Stimulated activated CD8-positive, alpha-beta memory T cell treated with anti-CD3 and anti-CD28 coated beads, Interleukin-4, amount 100 ng/mL, for 1 hour (primary cell): ENCODE results near the gene AADAT.
A peak's percentile ranks its signal among the peaks of the same experiment; 100 is the strongest.
"Not testable (repeated sequence)": the region's sequence is repeated elsewhere in the genome, so short reads cannot be mapped to it uniquely, and the experiment has no call there.

Experiments
- DNase-seq, 2 donors: peaks; one replicate each; pipeline ENCODE4 v3.0.0-alpha.2; 2020; ENCODE audit warnings: low read depth in 2 of 2, low spot score in 1 of 2

The AADAT gene

GRCh38 chr4:170090352-170091052 is 746 bp upstream of the AADAT start:
- no peak for DNase-seq

- DNase-seq: no peak
Measured at GRCh38 chr4:170089274-170089667, 485 bp downstream of the AADAT start.

DNA sequence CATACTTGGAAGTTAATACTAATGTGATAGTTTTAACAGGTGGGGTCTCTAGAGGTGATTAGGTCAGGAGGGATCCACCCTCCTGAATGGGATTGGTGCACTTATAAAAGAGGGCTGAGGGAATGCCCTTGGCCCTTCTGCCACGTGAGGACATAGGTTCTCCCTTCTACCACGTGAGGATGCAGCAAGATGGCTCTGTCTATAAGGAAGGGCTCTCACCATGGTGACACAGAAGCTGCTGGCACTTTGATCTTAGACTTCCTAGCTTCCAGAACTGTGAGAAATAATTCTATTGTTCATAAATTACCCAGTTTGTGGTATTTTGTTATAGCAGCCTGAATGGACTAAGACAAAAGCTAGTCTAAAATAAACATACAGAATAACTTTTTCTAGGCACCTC is 1.0 kb downstream of the AADAT start:
- DNase-seq: no peak

GRCh38 chr4:170087163-170087700 is 2.5 kb downstream of the AADAT start:
- no peak for DNase-seq

DNA sequence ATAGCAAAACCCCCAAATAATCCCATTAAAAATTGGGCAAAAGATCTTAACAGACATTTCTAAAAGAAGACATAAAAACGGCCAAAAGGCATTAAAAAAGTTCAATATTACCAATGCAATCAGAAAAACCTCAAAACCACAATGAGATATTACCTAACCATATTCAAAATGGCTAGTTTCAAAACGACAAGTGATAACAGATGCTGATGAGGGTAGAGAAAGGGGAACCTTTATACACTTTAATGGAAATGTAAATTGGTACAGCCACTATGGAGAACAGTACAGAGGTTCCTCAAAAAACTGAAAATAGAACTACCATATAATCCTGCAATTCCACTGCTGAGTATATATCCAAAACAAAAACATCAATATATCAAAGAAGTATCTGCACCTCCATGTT is 6.2 kb downstream of the AADAT start:
- no peak for DNase-seq

DNA sequence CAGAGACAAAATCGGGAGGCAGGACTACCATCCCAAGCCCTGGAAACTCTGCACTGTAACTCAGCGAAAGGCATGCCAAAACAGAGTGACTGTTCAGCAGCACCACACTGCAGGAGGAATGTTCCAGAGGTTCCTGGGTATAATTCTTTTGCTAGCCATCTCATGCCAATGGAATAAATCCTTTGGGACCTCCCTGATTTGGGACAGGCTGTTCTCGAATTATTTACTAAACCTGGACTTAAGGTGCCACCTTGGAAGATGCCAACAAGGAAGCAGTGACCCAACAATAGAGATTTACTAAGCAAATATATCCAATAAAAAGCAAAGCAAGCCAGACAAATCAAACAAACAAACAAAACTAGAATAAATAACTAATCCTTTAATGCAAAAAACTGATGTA is 9.3 kb downstream of the AADAT start:
- no peak for DNase-seq

DNA sequence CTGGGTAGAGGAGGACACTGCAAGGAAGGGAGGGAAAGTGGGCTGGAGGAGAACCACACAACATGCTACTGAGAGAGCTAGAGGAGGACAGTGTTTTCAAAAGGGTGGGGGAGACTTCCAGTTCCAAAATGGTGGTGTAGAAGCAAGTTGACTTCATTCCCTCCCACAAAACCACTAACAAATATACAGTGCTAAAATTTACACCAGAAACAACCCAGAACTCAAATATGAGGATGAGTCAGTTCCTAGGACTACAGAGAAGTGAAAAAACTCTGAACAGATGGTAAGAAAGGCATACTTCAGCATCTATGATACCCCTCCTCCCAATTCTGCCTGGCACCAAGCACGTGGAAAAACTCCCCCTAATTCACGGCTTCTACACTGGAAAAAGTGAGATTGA is 9.8 kb downstream of the AADAT start:
- no peak for DNase-seq

DNA sequence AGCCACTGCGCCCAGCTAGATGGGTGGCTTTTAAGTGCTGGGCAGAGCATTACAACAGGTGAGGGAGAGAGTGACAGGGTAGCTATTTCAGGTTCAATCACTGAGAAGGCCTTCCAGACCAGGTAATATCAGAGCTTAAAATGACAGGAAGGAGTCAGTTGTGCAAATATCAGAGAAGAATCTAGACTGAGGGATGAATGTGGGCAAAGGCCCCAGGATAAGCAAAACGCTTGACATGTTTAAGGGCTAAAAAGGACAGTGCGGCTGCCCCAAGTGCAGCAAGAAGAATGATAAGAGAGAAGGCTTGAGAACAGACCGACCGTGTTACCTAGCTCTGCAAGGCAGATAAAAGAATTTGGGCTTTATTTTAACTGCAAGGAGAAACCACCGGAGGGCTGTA is 18.6 kb downstream of the AADAT start:
- DNase-seq: no peak

GRCh38 chr4:170068438-170069128 is 21.2 kb downstream of the AADAT start:
- no peak for DNase-seq

- no peak for DNase-seq
Measured at GRCh38 chr4:170059421-170059820, 30.3 kb downstream of the AADAT start.

- DNase-seq: no peak
Measured at GRCh38 chr4:170058826-170059225, 30.9 kb downstream of the AADAT start.

- DNase-seq: no peak
Measured at GRCh38 chr4:170057866-170058265, 31.9 kb downstream of the AADAT start.

DNA sequence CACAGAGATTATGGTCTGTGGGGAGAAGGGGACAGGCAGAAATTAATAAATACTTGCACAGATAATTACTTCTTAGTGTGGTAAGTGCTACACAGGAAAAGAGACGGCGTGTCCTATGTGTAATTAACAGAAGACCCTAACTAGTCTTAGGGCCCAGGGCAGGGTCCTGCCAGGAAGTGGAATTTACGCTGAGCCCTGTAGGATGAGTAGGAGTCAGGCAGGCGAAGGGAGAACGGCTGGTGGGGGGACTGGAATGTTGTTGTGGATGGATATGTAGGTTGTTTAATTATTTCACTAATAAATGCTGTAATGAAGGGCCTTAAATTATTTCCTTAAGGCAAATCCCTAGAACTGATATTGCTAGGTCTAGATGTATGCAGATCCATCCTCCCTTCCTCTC is 36.8 kb downstream of the AADAT start:
- no peak for DNase-seq

GRCh38 chr4:170051402-170051801 is 38.4 kb downstream of the AADAT start:
- DNase-seq: no peak

- DNase-seq: no peak
Measured at GRCh38 chr4:170049766-170050165, 40.0 kb downstream of the AADAT start.

DNA sequence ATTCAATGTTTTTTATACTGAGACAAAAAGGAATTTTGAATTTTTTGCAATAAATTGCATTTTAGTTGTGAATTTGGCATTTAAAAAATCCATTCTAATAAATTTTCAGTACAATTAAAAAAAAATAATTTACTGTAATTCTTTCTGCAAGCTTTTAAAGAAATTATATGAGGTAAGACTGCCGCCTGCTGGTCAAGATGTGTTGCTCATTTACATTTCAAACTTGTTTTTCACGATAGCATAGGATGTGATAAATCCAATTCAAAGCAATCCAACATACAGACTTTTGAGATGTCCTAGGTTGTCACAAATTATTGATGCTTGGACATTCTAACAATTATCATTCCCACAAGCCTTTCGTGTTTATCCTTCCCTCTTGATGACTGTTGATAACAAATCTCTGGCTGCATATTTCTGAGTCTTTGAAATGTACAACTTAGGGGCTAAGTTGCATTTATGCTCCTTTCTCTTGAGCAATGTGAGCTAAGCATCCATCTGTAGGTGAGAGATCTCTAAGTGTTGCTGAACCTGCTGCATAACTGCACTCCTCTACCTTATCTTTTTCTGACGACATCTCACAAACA is 41.9 kb downstream of the AADAT start:
- peak; percentile 11 to 17 for DNase-seq

DNA sequence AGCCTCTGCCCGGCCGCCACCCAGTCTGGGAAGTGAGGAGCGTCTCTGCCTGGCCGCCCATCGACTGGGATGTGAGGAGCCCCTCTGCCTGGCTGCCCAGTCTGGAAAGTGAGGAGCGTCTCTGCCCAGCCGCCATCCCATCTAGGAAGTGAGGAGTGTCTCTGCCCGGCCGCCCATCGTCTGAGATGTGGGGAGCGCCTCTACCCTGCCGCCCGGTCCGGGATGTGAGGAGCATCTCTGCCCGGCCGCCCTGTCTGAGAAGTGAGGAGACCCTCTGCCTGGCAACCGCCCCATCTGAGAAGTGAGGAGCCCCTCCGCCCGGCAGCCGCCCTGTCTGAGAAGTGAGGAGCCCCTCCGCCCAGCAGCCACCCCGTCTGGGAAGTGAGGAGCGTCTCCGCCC is 43.6 kb downstream of the AADAT start:
- not testable (repeated sequence) for DNase-seq

- DNase-seq: no peak
Measured at GRCh38 chr4:170040031-170040680, 49.6 kb downstream of the AADAT start.

DNA sequence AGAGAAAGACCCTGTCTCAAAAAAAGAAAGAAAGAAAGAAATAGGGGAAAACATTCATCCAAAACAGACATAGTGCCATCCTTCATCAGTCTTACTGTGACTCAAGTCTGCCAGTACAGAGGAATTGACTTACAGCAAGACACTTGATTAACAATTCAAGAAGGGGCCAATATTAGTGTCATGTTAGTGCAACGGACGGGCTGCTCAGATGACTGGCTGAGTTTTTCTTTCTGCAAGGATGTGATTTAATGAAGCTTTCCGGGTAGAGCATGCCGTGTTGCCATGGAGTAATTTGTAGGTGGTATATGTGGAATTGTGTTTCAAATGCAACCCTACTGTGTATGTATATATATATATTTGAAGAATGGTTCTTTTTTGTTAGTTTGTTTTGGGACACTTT is 51.0 kb downstream of the AADAT start:
- DNase-seq: no peak

- no peak for DNase-seq
Measured at GRCh38 chr4:170038232-170038631, 51.5 kb downstream of the AADAT start.

- no peak for DNase-seq
Measured at GRCh38 chr4:170037481-170037880, 52.3 kb downstream of the AADAT start.

DNA sequence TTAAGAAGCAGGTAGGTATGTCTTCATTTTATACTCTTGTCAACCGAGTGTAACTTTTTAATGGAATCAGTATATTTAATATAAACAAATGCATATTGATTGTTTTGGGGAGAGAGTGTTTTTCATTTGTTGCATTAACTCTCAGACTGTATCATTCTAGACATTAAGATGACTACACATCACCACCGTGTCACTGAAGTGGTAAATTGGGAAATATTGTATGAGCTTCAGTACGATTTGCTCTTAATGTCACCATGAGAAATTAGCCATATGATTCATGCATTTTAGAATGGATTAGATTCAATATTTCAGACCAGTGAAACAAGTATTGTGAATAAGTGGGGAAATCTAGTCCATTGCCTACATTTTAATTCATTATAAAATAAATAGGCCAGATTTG is 53.9 kb downstream of the AADAT start:
- no peak for DNase-seq
